ENCODE data around the gene IL17D. TPM values are rescaled to one million over a fixed set of nuclear protein-coding genes. Genes with fewer than 3 reads are reported as not detected.

The IL17D gene
- total and polyA plus RNA-seq, 7 donors, result 1.0 to 78.9 (median 7.7) TPM

DNA sequence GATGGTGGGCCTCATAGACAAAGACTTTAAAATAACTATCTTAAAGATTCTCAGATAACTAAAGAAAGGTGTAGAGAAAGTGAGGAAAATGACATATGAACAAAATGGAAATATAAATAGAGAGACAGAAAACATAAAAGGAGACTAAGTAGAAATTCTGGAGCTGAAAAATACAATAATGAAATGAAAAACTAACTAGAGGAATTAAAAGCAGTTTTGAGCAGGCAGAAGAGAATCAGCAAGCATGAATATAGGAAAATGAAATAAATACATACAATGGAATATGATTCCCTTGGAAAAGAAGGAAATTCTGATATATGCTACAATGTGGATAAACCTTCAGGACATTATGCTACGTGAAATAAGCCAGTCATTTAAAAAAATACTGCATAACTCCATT lies 66.3 kb downstream of the IL17D start:
- DNase-seq (no peak), ATAC-seq (no peak)
- Histone ChIP-seq H3K36me3 (ENCODE audit: insufficient read depth in 1 of 2, low read depth in 1 of 2) (peaks cover 0 to 10% of the 10 kb centered on the region in 2 donors), H3K27me3 (ENCODE audit: insufficient read depth in 3 of 3, low read length in 2 of 3) (no peaks in the 10 kb centered on the region), H3K4me1 (no peaks in the 10 kb centered on the region), H3K27ac (no peak overlapping the region), H3K9me3 (peaks cover 9% of the 10 kb centered on the region), H3K4me3 (no peak overlapping the region)
- WGBS, 3 donors, result 97 to 100% (median 98%) methylated on average over 1 of the region's 1 CpG
- intact Hi-C loops (cut with DNase I), result loop anchor here (5.0 to 10.0 kb wide), 4 partner anchors 38 to 245 kb away; partner anchors contain the start of gene CRYL1 (in 1 of the 2)
- TF ChIP-seq CTCF (IDR thresholded peaks at IDR 0.05), result no peak

Other genes starting within 250 kb of the IL17D start
- 10 to 100 TPM; 12.4 to 17.0 (median 14.2) TPM for gene CRYL1, start 177.8 kb upstream of the IL17D start, total RNA-seq
- 10 to 100 TPM in 1 of 3 donors, 1 to 10 TPM in 2; 6.4 to 18.5 (median 8.2) TPM for gene CRYL1, start 177.8 kb upstream of the IL17D start, polyA plus RNA-seq
- gene IFT88, start 136.5 kb upstream of the IL17D start, total RNA-seq, result 1 to 10 TPM; 3.9 to 9.8 (median 6.0) TPM
- 1 to 10 TPM; 4.5 to 6.2 (median 4.6) TPM for gene IFT88, start 136.5 kb upstream of the IL17D start, polyA plus RNA-seq
- gene EEF1AKMT1, start 70.3 kb downstream of the IL17D start, total RNA-seq, result 1 to 10 TPM; 8.2 to 8.9 (median 8.2) TPM
- 1 to 10 TPM; 5.1 to 9.9 (median 7.1) TPM for gene EEF1AKMT1, start 70.3 kb downstream of the IL17D start, polyA plus RNA-seq
- 10 to 100 TPM; 12.2 to 67.2 (median 31.1) TPM for gene XPO4, start 199.0 kb downstream of the IL17D start, total RNA-seq
- 1 to 10 TPM; 3.9 to 6.3 (median 5.4) TPM for gene XPO4, start 199.0 kb downstream of the IL17D start, polyA plus RNA-seq